Esophagus mucosa (tissue), 1 donor: ENCODE measurements around the gene GBX1. TPM values are rescaled to one million over a fixed set of nuclear protein-coding genes. Genes with fewer than 3 reads are reported as not detected.

Experiments
- ATAC-seq: fragments of 200-7000 bp; cut with Tn5 transposase; one replicate; pipeline ENCODE4 v1.9.1; 2020
- total RNA-seq: library from RNA; stranded (reverse); gene quantifications from one replicate; pipeline ENCODE4 v1.2.4, GENCODE V29; 2023
- donor health status: DM: yes; HTN: yes; CAD: no.

Gene GBX1
- total RNA-seq, 1 donor from 2014 or later = not detected

DNA sequence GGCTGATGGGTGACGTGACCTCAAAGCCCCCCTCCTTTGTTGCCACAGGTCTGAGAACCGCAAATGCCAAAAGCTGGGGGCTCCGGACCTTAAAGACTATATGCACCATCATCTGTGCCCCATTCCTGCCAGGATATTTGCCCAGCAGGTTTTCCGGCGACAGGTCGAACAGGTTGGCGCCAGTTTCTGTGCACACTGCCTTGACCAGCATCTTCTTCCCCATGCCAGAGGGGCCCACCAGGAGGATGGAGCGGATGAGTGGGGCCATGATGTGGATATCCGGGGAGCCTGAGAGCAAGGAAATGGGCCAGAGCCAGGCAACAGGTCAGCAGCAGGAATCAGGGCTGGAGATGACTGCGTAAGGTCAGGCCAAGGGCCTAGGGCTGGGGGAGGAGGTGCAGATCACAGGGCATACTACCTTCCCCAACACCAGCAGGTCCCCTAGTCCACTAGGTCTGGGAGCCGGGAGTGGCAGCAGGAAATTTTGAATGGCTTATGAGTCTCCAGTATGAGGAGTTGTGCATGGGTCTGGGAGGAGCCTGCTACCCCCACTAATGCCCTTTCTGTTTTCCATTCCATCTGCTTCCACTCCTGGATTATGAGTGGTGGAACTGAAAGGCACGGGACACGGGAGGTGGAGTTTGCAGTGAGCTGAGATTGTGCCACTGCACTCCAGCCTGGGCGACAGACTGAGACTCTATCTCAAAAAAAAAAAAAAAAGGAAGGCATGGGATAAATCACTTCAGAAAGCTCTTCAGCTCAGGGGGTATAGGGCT is 25.9 kb upstream of the GBX1 start:
- ATAC-seq = no peak

DNA sequence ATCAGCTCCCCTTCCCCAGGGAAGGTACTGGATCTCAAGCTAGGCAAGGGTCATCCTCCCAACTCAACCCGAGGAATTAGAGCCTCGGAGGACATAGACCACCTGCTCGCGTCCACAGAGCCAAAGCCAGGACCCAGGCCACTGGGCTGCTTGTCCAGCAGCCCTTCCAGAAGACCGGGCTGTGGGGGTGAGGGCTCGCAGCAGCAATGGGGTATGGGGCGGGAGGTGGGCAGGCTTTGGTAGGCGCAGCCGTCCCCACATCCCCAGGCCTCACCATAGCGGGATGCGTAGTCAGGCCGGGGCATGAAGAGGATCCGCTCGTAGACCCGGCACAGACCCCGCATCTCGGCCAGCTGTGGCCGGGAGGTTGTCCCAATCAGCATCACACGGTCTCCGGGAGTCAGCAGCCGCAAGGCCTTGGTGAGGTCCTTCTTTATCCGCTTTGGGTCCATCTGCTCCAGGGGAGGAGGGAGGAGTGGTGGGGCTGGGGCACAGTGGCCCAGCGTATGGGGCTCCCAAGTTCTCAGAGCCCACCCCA is 24.6 kb upstream of the GBX1 start:
- ATAC-seq = no peak

DNA sequence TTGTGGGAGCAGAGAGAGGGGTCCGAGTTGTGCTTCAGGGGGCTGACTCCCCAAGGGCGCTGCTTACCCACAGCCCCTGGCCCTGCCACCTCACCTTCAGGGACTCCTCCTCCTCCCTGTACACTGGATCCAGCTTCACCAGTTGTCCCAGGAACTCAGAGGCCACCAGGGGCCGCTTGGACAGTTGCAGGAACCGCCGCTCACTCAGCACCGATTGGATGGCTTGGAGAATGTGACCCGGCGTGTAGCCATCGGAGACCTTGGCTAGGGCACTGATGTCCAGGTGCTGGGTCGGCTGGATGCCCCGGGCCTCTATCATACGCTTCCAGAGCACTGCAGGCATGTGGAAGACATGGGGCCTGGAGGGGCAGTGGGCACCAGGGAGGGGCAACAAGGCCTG is 24.1 kb upstream of the GBX1 start:
- ATAC-seq = no peak

DNA sequence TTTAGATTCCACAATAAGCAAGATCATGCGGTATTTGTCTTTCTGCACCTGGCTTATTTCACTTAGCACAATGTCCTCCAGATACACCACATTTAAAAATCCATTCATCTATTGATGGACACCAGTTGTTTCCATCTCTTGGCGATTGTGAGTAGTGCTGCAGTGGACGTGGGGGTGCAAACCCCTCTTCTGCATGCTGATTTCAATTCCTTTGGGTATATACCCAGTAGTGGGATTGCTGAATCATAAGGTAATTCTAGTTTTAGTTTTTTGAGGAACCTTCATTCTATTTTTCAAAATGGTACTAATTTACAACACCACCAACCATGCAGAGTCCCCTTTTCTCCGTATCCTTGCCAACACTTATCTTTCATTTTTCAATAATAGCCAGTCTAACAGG is 21.5 kb upstream of the GBX1 start:
- no peak for ATAC-seq

DNA sequence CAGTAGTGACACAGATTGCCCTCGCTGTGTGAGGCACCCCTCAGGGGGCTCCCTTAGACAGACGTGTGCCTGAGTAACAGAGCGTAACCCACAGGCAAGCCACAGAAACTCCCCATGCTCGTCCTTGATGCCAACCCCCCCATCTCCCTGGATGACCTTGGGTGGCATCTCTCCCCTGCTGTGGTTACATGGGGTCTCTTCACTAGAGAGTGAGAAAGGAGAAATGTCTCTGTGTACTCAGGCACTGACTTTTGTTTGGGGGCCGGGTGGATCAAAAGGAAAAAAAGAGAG is 20.7 kb upstream of the GBX1 start:
- no peak for ATAC-seq

DNA sequence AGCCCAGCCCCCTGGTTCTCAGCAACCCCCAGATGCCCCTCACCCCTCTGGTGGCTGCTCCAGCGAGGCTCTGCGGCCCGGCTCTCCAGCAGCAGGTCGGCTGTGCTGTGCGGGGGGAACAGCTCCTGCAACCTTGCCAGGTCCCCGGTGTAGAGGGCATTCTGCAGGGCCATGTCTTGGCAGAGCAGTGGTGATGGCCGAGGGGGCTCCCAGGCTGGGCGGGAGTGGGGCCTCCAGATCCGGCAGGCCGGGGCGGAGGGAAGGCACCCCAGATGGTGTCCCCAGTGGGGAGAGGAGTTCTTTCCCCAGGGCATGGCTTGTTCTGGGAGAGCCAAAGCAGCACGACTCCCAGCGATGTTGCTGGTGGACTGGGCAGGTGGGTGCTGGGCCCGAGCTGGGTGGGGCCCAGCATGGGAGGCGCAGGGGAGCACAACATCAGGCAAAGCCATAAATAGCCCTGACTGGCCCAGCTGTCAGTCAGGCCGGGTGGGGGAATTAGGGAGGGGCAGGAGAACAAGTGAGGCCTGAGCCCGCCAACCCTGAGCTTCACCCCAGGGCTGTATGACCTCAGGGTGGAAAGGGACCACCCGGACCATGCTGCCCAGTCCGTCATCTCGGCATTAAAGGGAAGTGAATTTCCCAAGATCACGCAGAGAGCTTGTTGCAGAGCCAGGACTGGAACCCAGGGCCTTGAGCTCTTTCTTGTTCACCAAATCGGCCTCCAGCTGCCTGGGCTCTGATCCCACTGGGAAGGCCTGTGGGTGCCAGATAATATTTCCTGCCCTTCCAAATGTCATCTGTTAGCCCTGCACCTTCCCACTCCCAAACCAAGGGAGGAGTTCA is 20.1 kb upstream of the GBX1 start:
- ATAC-seq = no peak

DNA sequence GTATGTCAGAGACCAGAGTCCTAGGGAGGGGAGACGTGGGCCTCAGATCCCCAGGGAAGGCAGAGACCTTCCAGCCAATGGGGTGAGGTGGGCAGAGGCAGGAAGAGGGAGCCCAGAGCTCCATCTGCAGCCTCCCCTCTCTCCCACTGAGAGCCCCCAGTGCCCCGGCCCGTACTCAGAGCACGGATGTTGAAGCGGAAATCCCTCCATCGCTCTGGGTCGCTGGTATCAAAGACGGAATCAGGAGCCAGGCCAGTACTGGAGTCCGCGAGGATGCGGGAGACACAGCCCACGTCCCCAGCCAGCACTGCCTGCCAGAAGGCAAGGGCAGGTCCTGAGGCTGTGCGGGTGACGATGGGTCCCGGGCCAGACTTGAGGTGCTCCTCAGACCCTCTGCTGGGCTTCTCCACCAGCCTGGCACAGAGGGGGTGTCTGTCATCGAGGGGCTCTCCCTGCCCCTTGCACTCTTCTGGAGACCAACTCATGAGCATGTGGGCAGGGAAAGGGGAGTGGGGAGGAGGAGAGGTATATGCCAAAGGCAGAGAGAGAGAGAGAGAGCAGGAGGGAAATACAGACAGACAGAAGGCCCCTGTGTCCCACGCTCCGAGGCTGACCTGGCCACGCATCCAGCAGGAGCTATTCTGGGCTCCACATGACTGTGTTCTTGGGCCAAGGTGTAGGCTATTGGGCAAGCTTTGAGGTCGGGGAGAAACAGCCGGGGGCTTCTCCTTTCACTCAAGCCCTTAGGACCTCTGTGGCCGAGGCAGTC is 19.3 kb upstream of the GBX1 start, which contains the start of gene ASB10:
Gene ASB10 (minus strand): TSS at position 611 of the 769 bp plus-strand sequence. CDS start 120 bp downstream, at position 491.
- ATAC-seq = no peak

DNA sequence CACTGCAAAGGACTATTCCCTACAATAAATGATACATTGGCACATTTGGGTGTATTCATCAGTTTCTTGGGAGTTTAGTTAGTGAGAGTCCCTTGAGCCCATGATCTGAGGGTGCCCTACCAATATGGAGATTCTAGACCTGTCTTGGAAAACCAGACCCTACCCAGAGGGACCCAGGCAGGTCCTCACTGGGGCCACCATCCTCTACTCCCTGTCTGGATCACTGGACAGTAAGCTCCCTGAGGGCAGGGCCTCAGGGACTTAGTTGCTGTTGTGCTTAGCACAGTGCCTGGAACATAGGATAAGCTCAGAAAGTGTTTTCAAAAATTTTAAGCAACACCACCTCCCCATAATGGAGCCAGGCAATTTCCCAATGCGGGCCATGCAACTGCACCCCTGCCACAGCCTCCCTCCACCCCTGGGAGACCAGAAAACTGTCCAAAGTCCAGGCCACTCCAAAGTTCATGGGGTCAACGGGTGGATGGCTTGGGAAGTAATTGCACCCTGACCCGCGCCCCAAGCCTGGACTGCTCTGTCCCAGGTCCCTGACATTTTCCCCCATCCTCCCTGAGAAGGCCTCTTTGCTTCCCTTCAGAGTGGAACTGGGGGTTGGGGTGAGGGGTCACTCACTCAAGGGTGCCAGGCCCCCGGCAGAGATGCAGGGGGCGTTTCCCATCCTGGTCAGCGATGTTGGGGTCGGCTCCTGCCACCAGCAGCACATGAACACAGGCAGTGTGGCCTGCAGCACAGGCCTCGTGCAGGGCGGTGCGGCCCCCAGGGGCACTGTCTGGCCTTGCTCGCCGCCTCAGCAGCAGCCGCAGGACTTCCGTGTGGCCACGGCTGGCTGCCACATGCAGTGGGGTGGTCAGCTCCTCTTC is 18.5 kb upstream of the GBX1 start:
- no peak for ATAC-seq

DNA sequence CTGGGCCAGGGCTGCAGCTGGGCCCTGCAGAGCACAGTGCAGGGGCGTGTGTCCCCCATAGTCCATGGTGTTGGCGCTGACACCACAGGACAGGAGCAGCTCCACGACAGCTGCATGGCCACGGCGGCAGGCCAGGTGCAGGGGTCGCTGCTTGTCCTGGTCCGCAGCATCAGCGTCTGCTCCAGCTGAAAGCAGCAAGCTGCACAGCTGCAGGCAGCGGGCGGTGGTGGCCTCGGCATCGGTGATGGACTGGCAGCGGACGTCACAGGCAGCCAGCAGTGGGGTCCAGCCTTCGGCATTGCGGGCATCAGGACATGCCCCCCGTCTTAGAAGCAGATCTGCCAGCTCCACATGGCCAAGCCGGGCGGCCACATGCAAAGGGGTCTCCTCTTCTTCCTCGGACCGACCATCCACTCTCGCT is 13.5 kb upstream of the GBX1 start:
- peak; percentile 12 for ATAC-seq

DNA sequence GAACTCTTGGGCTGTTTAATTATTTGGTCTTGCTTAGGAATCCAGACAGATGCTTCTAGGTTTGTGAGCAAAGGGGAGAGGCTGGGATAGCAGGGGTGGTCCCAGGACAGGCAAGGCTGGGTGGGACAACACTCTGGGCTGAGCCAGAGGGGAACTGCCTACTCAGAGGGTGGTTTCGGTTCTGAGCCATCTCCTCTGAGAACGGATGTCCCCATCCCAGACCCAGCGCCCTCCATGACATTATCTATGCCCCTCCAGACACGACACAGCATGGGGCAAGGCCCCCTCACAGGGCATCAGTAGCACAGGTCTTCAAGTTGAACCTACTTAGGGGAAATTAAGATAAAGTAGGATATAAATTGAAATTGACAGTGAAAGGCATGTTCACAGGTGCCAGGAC is 12.5 kb upstream of the GBX1 start:
- no peak for ATAC-seq

DNA sequence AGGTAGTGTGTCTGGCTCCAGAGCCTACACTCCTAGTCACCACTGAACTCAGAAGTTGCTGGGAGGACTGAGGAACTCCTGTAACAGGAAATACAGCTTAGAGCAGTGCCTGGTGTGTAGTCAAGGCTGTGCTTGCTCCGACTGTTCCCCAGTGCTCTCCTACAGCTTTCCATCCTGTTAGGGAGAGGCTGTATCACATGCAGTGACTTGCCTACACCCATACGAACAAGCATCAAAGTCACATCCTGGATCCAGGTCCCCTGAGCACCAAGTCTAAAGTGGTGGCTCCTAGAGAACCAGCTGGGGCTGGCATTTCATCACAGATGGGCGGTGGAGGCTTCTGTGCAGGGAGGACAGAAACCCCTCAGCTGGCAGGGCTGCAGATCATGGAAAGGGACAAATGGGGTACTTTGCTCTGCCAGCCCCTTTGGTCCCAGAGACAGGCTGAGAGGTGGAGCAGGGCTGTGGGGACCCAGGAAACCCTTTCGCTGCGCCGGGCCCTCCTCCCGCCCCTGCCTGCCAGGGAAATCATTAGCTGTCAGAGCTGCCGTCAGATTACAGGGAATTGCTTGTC is 11.9 kb upstream of the GBX1 start:
- peak; percentile 46 for ATAC-seq

DNA sequence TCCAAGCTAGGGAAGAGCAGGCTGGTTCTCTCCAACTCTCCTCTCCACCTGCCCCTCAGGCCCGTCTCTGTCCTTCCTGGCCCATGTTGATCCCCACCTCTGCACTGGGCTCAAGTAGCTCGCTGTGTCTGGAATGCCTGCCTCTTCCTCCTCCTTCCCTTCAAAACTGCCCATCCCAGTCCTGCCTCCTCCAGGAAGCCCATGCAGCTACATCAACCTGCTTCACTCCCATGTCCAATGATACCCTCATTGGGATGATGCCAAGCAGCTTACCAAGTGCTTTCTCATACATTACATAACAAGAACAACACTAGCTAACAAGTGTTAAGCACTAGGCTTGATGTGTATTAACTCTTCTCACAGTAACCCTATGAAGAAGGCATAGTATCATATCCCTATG is 11.3 kb upstream of the GBX1 start:
- ATAC-seq = no peak

DNA sequence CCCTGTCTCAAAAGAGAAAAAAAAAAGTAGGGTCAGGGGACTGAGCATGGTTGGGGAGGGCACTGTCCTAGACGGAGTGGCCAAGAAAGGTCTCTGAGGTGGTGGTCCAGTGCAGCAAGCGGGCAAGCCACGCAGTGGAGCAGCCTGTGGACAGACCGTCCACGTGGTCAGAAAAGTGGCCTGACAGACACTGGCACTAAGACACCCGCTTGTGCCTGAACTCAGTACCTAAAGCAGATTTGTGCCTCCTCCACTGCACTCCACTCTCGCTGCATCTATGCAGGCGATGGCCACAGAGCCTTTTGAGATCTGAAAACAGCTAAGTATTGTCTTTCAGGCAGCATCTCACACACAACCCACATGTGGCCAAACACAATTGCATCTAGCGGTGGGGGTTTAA is 10.7 kb upstream of the GBX1 start:
- no peak for ATAC-seq

DNA sequence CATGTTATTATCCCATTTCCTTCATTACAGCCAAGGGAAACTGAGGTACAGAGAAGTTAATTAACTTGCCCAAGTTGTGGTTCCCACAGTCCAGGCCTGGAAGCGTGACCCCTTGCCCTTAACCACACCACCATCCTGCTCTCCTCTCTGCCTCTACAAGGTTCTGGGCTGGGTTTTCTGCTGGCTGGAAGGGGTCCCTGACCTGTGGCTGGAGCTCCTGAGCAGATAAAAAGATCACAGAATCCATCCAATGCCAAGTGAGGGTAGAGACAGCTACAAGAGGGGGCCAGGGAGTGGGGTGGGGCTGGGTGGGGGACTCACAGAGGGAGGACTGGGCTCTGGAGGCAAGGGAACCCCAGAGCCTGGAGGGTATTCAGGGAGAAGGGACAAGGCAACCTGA is 9.8 kb upstream of the GBX1 start:
- ATAC-seq = no peak

DNA sequence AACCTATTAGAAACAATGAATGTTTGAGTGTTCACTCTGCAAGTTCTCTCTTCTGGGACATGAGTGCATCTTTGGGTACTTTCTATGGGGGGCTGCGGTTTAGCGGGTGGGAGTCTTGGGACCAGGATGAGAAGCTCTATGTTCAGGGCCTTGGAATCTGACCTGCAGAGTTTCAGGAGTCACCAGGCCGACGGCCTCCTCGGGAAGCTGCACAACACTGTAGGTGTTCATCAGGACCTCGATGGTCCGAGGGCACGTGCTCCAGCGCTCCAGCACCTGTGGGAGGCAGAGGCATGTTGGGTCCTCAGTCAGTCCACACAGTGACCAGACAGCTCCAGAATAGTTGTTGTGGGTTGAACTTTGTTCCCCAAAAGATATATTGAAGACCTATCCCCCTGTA is 8.9 kb upstream of the GBX1 start:
- no peak for ATAC-seq

DNA sequence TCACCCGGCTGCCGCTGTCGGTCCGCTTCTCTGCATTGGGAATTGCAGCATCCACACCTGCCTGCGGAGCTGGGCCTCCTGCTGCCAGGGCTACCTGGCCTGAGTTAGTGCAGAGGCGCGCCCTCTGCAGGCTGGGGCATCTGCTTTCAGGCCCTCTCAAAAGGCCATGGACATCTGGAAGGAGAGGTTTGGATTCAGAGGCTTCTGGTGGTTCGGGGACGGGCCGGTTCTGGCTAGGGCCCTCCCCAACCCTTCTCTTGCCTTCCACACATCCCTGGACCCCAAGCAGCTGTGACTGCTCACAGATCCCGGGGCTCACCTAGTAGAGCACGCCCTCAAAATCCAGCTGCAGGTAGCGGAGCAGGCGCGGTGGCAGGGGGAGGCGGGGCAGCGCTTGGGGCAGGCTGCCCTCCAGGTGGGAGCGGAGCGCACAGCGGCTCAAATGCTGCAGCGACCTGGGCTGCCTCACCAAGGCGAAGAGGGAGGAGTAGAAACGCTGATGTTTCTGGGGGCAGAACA is 8.4 kb upstream of the GBX1 start:
- no peak for ATAC-seq

DNA sequence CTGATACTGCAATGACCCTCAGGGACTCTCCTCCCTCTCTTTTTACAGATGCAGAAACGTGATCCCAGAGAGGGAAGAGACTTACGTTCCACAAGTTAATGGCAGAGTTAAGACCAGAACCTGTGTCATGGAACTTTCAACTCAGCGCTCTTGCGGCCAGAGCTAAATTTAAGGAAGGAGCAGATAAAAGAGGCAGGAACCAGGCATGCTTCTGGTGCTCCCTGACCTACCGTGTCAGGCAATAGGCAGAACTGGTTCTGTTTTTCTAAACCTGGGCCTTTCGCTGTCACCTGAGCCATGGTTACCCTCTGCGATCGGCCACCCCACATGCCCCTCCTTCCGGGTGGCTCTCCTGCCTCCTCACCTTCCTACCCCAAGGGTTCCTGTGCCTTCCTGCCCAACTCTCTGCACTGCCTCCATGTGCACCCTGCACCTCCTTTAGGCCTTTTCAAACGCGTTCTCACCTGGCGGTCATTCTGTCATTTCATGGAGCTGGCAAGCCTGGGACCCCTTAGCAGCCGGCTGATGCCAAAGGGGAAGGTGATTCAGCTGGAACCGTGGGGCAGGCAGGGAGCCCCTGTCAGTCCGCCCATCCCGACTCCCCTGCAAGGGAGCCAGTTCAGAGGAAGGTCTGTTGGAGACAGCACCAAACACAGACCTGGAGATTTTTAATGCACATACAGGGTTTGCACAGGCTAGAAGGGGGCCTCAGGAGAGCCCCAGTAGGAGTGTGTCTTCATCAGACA is 7.7 kb upstream of the GBX1 start:
- no peak for ATAC-seq

DNA sequence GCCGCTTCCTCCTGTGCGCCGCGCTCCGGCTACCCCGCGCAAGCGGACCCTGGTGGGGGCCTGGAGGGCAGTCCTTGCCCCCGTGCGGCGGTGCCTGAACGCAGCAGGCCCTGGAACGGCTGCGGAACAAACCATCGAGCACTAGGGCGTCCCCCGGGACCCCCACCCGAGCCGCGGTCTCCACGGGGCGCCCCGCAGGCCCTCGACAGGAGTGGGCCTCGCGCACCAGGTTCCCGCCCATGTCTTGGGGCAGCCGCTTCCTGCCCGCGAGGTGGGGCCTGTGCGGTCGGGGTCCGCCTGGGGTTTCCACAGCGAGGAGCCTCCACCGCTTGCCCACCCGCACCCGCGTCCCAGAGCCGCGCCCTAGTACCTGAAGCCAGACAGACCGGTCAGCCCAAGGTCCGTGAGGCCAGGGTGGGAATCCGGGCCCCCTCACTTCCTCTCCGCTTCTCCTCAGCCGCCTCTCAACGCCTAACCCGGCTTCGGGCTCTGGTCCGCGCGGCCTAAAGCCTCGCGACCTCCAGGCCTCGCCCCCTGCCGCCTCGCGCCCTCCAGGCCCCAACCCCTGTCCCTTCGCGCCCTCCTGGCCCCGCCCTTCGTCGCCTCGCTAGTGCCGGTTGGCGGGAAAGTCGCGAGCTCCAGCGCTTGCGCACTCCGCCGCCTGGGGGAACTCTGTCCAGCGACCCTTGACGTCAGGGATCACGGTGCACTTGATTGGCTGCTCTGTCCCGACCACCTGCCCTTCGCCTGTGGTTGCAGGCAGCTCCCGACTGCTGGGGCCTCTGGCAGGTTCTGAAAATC is 7.0 kb upstream of the GBX1 start:
- no peak for ATAC-seq

DNA sequence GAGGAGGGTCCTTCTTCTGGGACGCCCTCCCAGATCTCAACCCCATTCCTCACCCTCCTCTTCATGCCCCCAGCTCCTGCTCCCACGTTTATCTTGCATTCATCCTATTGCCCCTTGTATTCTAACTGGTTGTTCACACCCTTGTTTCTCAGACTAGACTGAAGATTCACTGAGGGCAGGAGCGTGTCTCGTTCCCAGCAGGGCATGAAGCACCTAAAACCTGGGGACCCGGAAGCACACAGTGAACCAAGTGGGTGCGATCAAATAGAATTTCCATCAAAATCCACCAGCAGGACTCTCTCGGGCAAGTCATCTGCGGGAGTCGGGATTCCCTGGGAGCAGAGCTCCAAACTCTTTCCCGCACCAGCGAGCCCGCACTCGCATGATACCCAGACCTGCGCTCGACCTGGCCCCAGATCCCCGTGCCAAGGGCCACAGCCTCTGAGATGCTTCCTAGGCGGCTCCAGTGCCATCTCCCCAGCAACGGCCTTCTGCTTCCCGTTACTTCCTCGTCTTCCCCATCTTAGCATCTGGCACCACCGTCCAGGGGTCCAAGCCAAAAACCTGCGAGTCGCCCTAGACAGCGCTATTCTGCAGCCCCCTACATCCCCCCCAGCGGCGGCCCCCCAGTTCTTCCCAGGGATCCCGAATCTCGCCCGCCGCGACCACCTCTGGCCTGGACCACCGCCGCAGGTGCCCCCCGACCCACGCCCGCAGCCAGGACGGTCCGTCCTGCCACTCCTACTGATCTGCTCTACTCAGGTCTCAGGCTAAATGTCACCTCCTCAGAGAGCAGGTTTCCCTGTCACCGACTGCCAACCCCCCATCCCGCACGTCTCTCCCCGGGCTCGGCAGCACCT is 6.1 kb upstream of the GBX1 start:
- ATAC-seq = no peak
